SK-N-SH (cell line): ENCODE results near the gene SERTAD2. TPM values are rescaled to one million over a fixed set of nuclear protein-coding genes. Genes with fewer than 3 reads are reported as not detected.

Experiments
- CTCF ChIA-PET: fragments of 300-600, 350-600 bp; formaldehyde crosslinking; extraction: SDS; loops from one replicate; lab custom pipeline; 2021; lab: Yijun Ruan, JAX
- POLR2A ChIA-PET: fragments of 350-600 bp; sonication (Branson Sonifier 250); formaldehyde crosslinking; extraction: SDS; loops from one replicate; lab custom pipeline; 2020; ENCODE audit warnings: antibody characterized with exemption, inconsistent platforms; lab: Yijun Ruan, JAX
- DNase-seq: peaks from one replicate; pipeline ENCODE4 v3.0.0; 2012
- H2AFZ ChIP-seq: fragments of 200-600 bp; sonication (generic); 2 replicates; pipeline ENCODE4 v1.8.1; 2016; ENCODE audit warnings: antibody characterized with exemption, mild to moderate bottlenecking, low read depth
- H3F3A ChIP-seq: fragments of 200-600 bp; sonication (generic); replicated peaks from 2 replicates; pipeline ENCODE3; 2016; ENCODE audit warnings: antibody characterized with exemption, mild to moderate bottlenecking; ENCODE audit not compliant: insufficient read depth
- H3K27ac ChIP-seq, 2 experiments: fragments of 200-500 bp in 1 of 2; fragments of 200-600 bp in 1 of 2; sonication (Bioruptor generic) in 1 of 2; sonication (generic), shearing (Covaris generic) in 1 of 2; 2 replicates each; pipeline versions ENCODE4 v1.5.1 to v1.6.1; 2014 to 2016; ENCODE audit warnings: low read depth in 2 of 2, inconsistent platforms in 1 of 2, low read length in 1 of 2, mild to moderate bottlenecking in 1 of 2, mixed read lengths in 1 of 2
- H3K27me3 ChIP-seq: fragments of 200-600 bp; sonication (generic), shearing (Covaris generic); 2 replicates; pipeline ENCODE4 v1.6.1; 2016; ENCODE audit warnings: mixed run types; ENCODE audit not compliant: insufficient read depth
- H3K36me3 ChIP-seq, 2 experiments: fragments of 200-500 bp in 1 of 2; fragments of 200-600 bp in 1 of 2; sonication (Bioruptor generic) in 1 of 2; sonication (generic) in 1 of 2; replicated peaks in 1 of 2; 2 replicates each; pipeline versions ENCODE3 to v1.5.1; 2014 to 2016; ENCODE audit warnings: low read length in 1 of 2, mild to moderate bottlenecking in 1 of 2; ENCODE audit not compliant: insufficient read depth in 2 of 2, control insufficient read depth in 1 of 2
- H3K4me1 ChIP-seq, 2 experiments: fragments of 200-500 bp in 1 of 2; fragments of 200-600 bp in 1 of 2; sonication (Bioruptor generic) in 1 of 2; sonication (generic), shearing (Covaris generic) in 1 of 2; 2 replicates each; pipeline versions ENCODE4 v1.5.1 to v1.6.1; 2014 to 2016; ENCODE audit warnings: low read depth in 1 of 2, low read length in 1 of 2, mixed run types in 1 of 2; ENCODE audit not compliant: insufficient read depth in 2 of 2, control insufficient read depth in 1 of 2
- H3K4me2 ChIP-seq: fragments of 200-600 bp; sonication (generic), shearing (Covaris generic); 2 replicates; pipeline ENCODE4 v1.6.1; 2017; ENCODE audit warnings: mixed run types
- H3K4me3 ChIP-seq, 2 experiments: fragments of 200-500 bp in 1 of 2; fragments of 200-600 bp in 1 of 2; sonication (Bioruptor generic) in 1 of 2; sonication (generic), shearing (Covaris generic) in 1 of 2; 2 replicates each; pipeline versions ENCODE4 v1.5.1 to v1.8.1; 2014 to 2016; ENCODE audit warnings: low read depth in 2 of 2, inconsistent platforms in 1 of 2, low read length in 1 of 2, mild to moderate bottlenecking in 1 of 2, mixed read lengths in 1 of 2, moderate library complexity in 1 of 2
- H3K79me2 ChIP-seq: fragments of 200-600 bp; sonication (generic); 2 replicates; pipeline ENCODE4 v1.8.1; 2017; ENCODE audit warnings: mild to moderate bottlenecking; ENCODE audit not compliant: insufficient read depth
- H3K9ac ChIP-seq: fragments of 200-600 bp; sonication (generic); 2 replicates; pipeline ENCODE4 v1.6.1; 2017; ENCODE audit warnings: mixed run types
- H3K9me2 ChIP-seq: fragments of 200-600 bp; sonication (generic); 2 replicates; pipeline ENCODE4 v1.6.1; 2017; ENCODE audit warnings: mixed run types
- H3K9me3 ChIP-seq: fragments of 200-600 bp; sonication (generic); 2 replicates; pipeline ENCODE4 v1.6.1; 2017; ENCODE audit warnings: mixed run types, mild to moderate bottlenecking, moderate library complexity
- H4K20me1 ChIP-seq: fragments of 200-600 bp; sonication (generic); 2 replicates; pipeline ENCODE4 v1.6.1; 2017; ENCODE audit warnings: mild to moderate bottlenecking, mixed run types; ENCODE audit not compliant: insufficient read depth
- CTCF ChIP-seq: fragments of 200-600 bp; sonication (generic); IDR thresholded peaks from 2 replicates; pipeline ENCODE4 v1.6.1; 2017; ENCODE audit warnings: antibody characterized with exemption, mild to moderate bottlenecking, moderate library complexity
- ELF1 ChIP-seq: IDR thresholded peaks from 2 replicates; pipeline ENCODE4 v1.4.0; 2012
- EP300 ChIP-seq, 2 experiments: IDR thresholded peaks; 2 replicates each; pipeline versions ENCODE4 v1.4.0 to v1.6.1; 2012; ENCODE audit warnings: borderline replicate concordance in 1 of 2, low read depth in 1 of 2, low read length in 1 of 2
- EZH2phosphoT487 ChIP-seq: fragments of 200-600 bp; sonication (generic); IDR thresholded peaks from 2 replicates; pipeline ENCODE4 v1.6.1; 2017; ENCODE audit warnings: low read depth, mixed run types, mild to moderate bottlenecking, antibody characterized with exemption, moderate library complexity, borderline replicate concordance
- FOSL2 ChIP-seq: IDR thresholded peaks from 2 replicates; pipeline ENCODE4 v1.4.0; 2012; ENCODE audit warnings: low read depth, mild to moderate bottlenecking, moderate library complexity, borderline replicate concordance
- FOXJ3 ChIP-seq: sonication (generic); formaldehyde crosslinking; IDR thresholded peaks from 2 replicates; pipeline ENCODE4 v1.5.1; 2020; ENCODE audit warnings: mild to moderate bottlenecking, missing genetic modification reagents
- GABPA ChIP-seq: IDR thresholded peaks from 2 replicates; pipeline ENCODE4 v1.4.0; 2012; ENCODE audit warnings: low read depth, mild to moderate bottlenecking
- NFIC ChIP-seq: IDR thresholded peaks from 2 replicates; pipeline ENCODE4 v1.4.0; 2012; ENCODE audit warnings: borderline replicate concordance
- NRF1 ChIP-seq: IDR thresholded peaks from 2 replicates; pipeline ENCODE4 v1.6.1; 2012; ENCODE audit warnings: low read depth, mild to moderate bottlenecking, low read length
- RAD21 ChIP-seq: IDR thresholded peaks from 2 replicates; pipeline ENCODE4 v1.6.1; 2012; ENCODE audit warnings: mild to moderate bottlenecking, low read length
- RCOR1 ChIP-seq: fragments of 150-350 bp; IDR thresholded peaks from 2 replicates; pipeline ENCODE4 v1.6.1; 2017; ENCODE audit warnings: antibody characterized with exemption, low read length
- SIN3A ChIP-seq: IDR thresholded peaks from 2 replicates; pipeline ENCODE4 v1.6.1; 2012; ENCODE audit warnings: low read depth, mild to moderate bottlenecking, low read length, moderate library complexity, borderline replicate concordance
- TAF1 ChIP-seq: IDR thresholded peaks from 2 replicates; pipeline ENCODE4 v1.6.1; 2012; ENCODE audit warnings: low read depth, mild to moderate bottlenecking, low read length, moderate library complexity, borderline replicate concordance
- TCF12 ChIP-seq: IDR thresholded peaks from 2 replicates; pipeline ENCODE4 v1.4.0; 2012
- TEAD4 ChIP-seq: IDR thresholded peaks from 2 replicates; pipeline ENCODE4 v1.4.0; 2012; ENCODE audit warnings: mild to moderate bottlenecking, borderline replicate concordance; ENCODE audit not compliant: insufficient read depth
- YY1 ChIP-seq: IDR thresholded peaks from 2 replicates; pipeline ENCODE4 v1.4.0; 2012; ENCODE audit warnings: low read depth, mild to moderate bottlenecking
- WGBS: methylation state at CpG from one replicate; pipeline ENCODE4 v1.1.6; 2017; ENCODE audit warnings: low lambda C conversion rate; 5-methylcytosine and 5-hydroxymethylcytosine counted together
- polyA plus RNA-seq, 3 experiments: library from polyadenylated mRNA; depleted of rRNA; stranded (reverse); fragments of >200 nt; gene quantifications; 2 replicates each; pipeline ENCODE4 v1.2.3, GENCODE V29; 2012

The SERTAD2 gene
- polyA plus RNA-seq, 1 of the 3 experiments (the other 2 are of a cell fraction) = 9.1 TPM

- H3K27ac ChIP-seq = no peak overlapping the region
- H3K9ac ChIP-seq = no peak overlapping the region
- H2AFZ ChIP-seq = no peak overlapping the region
- no peaks in the 10 kb centered on the region for H3K27me3 ChIP-seq
- no peaks in the 10 kb centered on the region for H4K20me1 ChIP-seq
- WGBS = 54% methylated on average over 4 of the region's 4 CpGs
- H3K4me1 ChIP-seq = peaks cover 0 to 4% of the 10 kb centered on the region in 2 experiments; a peak in 2 of 4 replicates
- H3K4me3 ChIP-seq = no peak overlapping the region
- ChIA-PET POLR2A (no interaction called here), CTCF (no interaction called here)
- no peaks in the 10 kb centered on the region for H3F3A ChIP-seq
- H3K9me3 ChIP-seq = peaks cover 16% of the 10 kb centered on the region
- no peak for DNase-seq
- no peaks in the 10 kb centered on the region for H3K9me2 ChIP-seq
- no peaks in the 10 kb centered on the region; the same call in 1 of the 2 replicates for H3K79me2 ChIP-seq
- TF ChIP-seq FOSL2 = 0 out of 2 replicates have a peak, but pooled peaks have one; percentile 11
- no peak for TF ChIP-seq TCF12
- no peak overlapping the region for H3K4me2 ChIP-seq
- peaks cover 0 to 15% of the 10 kb centered on the region in 2 experiments for H3K36me3 ChIP-seq
These were observed 38.7 kb upstream of the SERTAD2 start for GRCh38 chr2:64692401-64692800.

- Histone ChIP-seq H4K20me1 (no peaks in the 10 kb centered on the region), H3K36me3 (peaks cover 0 to 15% of the 10 kb centered on the region in 2 experiments), H3K27me3 (no peaks in the 10 kb centered on the region), H3K4me1 (no peaks in the 10 kb centered on the region), H3K9ac (no peak overlapping the region), H3K4me3 (no peak overlapping the region), H3K9me3 (peaks cover 16% of the 10 kb centered on the region), H3K9me2 (no peaks in the 10 kb centered on the region), H3F3A (no peaks in the 10 kb centered on the region), H3K4me2 (no peak overlapping the region), H3K79me2 (no peaks in the 10 kb centered on the region; the same call in 1 of the 2 replicates), H3K27ac (no peak overlapping the region), H2AFZ (no peak overlapping the region)
- POLR2A ChIA-PET = no interaction called here
- CTCF ChIA-PET = interaction anchor here (1.5 kb wide), 1 partner anchor 28 kb away, joined by 3 read pairs; no protein-coding TSS in a partner anchor
- DNase-seq = no peak
- TF ChIP-seq TEAD4 = no peak
- TF ChIP-seq SIN3A = no peak
- no peak for TF ChIP-seq EZH2phosphoT487
- TF ChIP-seq RCOR1 = no peak
- no peak for TF ChIP-seq GABPA
- no peak for TF ChIP-seq RAD21
- no peak for TF ChIP-seq NFIC
- TF ChIP-seq NRF1 = no peak
- TF ChIP-seq FOXJ3 (CRISPR knock-in tag) = no peak
- no peak for TF ChIP-seq ELF1
- no peak for TF ChIP-seq CTCF
- TF ChIP-seq TAF1 = no peak
- no peak for TF ChIP-seq YY1
- no peak for TF ChIP-seq FOSL2
- no peak for TF ChIP-seq EP300 (IDR thresholded peaks at IDR 0.05; ENCODE audit: borderline replicate concordance in 1 of 2, low read depth in 1 of 2, low read length in 1 of 2)
- TF ChIP-seq TCF12 = no peak
These were observed 35.2 kb upstream of the SERTAD2 start for GRCh38 chr2:64688909-64689308.
